PC-3 (cell line): ENCODE data around the gene PLEKHG3. TPM values are rescaled to one million over a fixed set of nuclear protein-coding genes. Genes with fewer than 3 reads are reported as not detected.

Source experiments
- ATAC-seq: fragments of 200-7000 bp; cut with Tn5 transposase; 2 replicates; pipeline ENCODE4 v1.9.1; 2020; ENCODE audit warnings: mild to moderate bottlenecking, moderate library complexity
- BruUV-seq: library from RNA; stranded (reverse); fragments of 400-500 nt; replicated peaks from 2 replicates; lab custom pipeline; 2021; lab: Mats Ljungman, UMichigan
- CTCF ChIA-PET: fragments of 300-600 bp; sonication (Branson Sonifier 250); formaldehyde crosslinking; loops from one replicate; lab custom pipeline; 2022; ENCODE audit warnings: antibody characterized with exemption; lab: Charles Lee
- POLR2A ChIA-PET: fragments of 300-600 bp; sonication (Branson Sonifier 250); formaldehyde crosslinking; loops from one replicate; lab custom pipeline; 2022; ENCODE audit warnings: antibody characterized with exemption; ENCODE audit not compliant: unreplicated experiment; lab: Charles Lee
- DNase-seq: peaks from one replicate; pipeline ENCODE4 v3.0.0-alpha.2; 2015
- H2AFZ ChIP-seq: fragments of 300-600 bp; sonication (generic); 2 replicates; pipeline ENCODE4 v1.6.0; 2016; ENCODE audit warnings: antibody characterized with exemption, low read length
- H3F3A ChIP-seq: fragments of 300-600 bp; sonication (generic); one replicate; pipeline ENCODE4 v1.6.0; 2017; ENCODE audit warnings: antibody characterized with exemption, low read length, control low read depth, mild to moderate bottlenecking; ENCODE audit not compliant: unreplicated experiment
- H3K27ac ChIP-seq: fragments of 300-600 bp; sonication (generic); 2 replicates; pipeline ENCODE4 v1.5.1; 2016; ENCODE audit warnings: mild to moderate bottlenecking, low read length
- H3K27me3 ChIP-seq: fragments of 300-600 bp; sonication (generic); 2 replicates; pipeline ENCODE4 v1.6.1; 2016; ENCODE audit warnings: low read length, mixed read lengths
- H3K36me3 ChIP-seq: fragments of 300-600 bp; sonication (generic); 2 replicates; pipeline ENCODE4 v1.6.1; 2016; ENCODE audit warnings: low read depth, mixed run types, low read length, mixed read lengths
- H3K4me1 ChIP-seq: fragments of 300-600 bp; sonication (generic); 2 replicates; pipeline ENCODE4 v1.5.1; 2016; ENCODE audit warnings: low read length; ENCODE audit not compliant: insufficient read depth
- H3K4me2 ChIP-seq: fragments of 300-600 bp; sonication (generic); 2 replicates; pipeline ENCODE4 v1.6.0; 2016; ENCODE audit warnings: low read length
- H3K4me3 ChIP-seq: fragments of 300-600 bp; sonication (generic); 2 replicates; pipeline ENCODE4 v1.5.1; 2016; ENCODE audit warnings: mild to moderate bottlenecking, low read length, mixed read lengths
- H3K79me2 ChIP-seq: fragments of 300-600 bp; sonication (generic); 2 replicates; pipeline ENCODE4 v1.6.1; 2017; ENCODE audit warnings: low read length, mixed read lengths
- H3K9ac ChIP-seq: fragments of 300-600 bp; sonication (generic); 2 replicates; pipeline ENCODE4 v1.6.0; 2016; ENCODE audit warnings: mild to moderate bottlenecking, low read length
- H3K9me2 ChIP-seq: fragments of 300-600 bp; sonication (generic); replicated peaks from 2 replicates; pipeline ENCODE4 v1.6.1; 2016; ENCODE audit warnings: mixed run types, low read length, mixed read lengths
- H3K9me3 ChIP-seq: fragments of 300-600 bp; sonication (generic); 2 replicates; pipeline ENCODE4 v1.6.1; 2016; ENCODE audit warnings: low read length, mixed read lengths
- H4K20me1 ChIP-seq: fragments of 300-600 bp; sonication (generic); 2 replicates; pipeline ENCODE4 v1.6.1; 2016; ENCODE audit warnings: low read length, mixed read lengths
- EZH2 ChIP-seq: fragments of 300-600 bp; sonication (generic); IDR thresholded peaks from one replicate; pipeline ENCODE4 v1.6.1; 2017; ENCODE audit warnings: antibody characterized with exemption, mild to moderate bottlenecking, low read length; ENCODE audit not compliant: unreplicated experiment
- EZH2phosphoT487 ChIP-seq: fragments of 300-600 bp; sonication (generic); IDR thresholded peaks from 2 replicates; pipeline ENCODE4 v1.6.1; 2018; ENCODE audit warnings: mild to moderate bottlenecking, antibody characterized with exemption, low read length, borderline replicate concordance
- intact Hi-C: fragments of 100-400 bp; cut with micrococcal nuclease; formaldehyde crosslinking; loops from 2 replicates; pipeline ENCODE4 v1.9.0; 2023
- total RNA-seq: library from RNA; depleted of rRNA; stranded (reverse); fragments of >200 nt; gene quantifications from 2 replicates; pipeline ENCODE4 v1.2.3, GENCODE V29; 2014
- TF ChIP-seq, protein P1 (sequence below): fragments of 300-600 bp; sonication (generic); conservative IDR thresholded peaks from 2 replicates; pipeline ENCODE4 v1.5.1; 2017; ENCODE audit warnings: antibody characterized with exemption, low read depth, mild to moderate bottlenecking, low read length

The PLEKHG3 gene
- total RNA-seq, 1 experiment from 2014 or later = 49.6 TPM

DNA sequence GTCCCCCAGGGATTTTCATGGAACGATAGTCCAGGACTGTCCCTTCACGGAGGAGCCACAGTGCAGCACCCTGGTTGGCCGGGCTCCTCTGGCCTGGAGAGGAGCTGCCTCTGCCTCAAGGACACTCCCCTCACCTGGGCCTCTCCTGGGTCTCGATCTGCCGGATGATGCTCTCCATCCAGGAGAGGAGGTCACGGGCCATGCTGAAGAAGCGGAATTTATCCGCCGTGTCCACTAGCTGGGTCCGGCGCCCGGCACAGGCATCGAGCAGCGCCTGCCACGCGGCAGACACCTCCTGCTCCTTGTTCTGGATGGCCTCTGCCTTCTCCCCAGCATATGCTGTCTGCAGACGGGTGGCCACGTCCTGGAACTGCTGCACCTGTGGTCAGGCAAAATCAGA is 66.5 kb downstream of the PLEKHG3 start:
- POLR2A ChIA-PET = no interaction called here

DNA sequence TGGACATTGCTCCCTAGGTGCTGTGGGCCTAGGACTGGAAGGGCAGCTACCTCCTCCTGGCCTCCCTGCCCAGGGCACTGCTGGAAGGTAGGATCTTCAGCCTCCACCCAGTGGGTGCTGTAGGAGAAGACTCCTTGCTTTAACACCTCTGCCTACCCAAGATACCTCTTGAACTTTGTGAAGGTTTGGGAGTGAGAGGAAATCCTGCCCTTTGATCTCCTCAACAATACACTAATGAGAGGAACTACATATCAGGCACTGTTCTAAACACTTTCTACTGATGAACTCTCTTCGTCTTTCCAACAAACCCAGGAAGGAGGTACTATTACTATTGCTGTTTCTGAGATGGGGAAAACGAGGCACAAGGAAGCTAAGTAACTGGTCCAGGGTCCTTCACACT is 66.9 kb downstream of the PLEKHG3 start:
- H3F3A ChIP-seq = no peaks in the 10 kb centered on the region
- intact Hi-C loops = no loop called here
- H3K9me2 ChIP-seq = no peaks in the 10 kb centered on the region
- peaks cover 10% of the 10 kb centered on the region for H3K4me1 ChIP-seq
- no peak overlapping the region for H2AFZ ChIP-seq
- H3K4me2 ChIP-seq = no peak overlapping the region
- ATAC-seq (no peak), DNase-seq (no peak)
- CTCF ChIA-PET = interaction anchor here (0.6 to 1.5 kb wide), 3 partner anchors 23 to 120 kb away, joined by 3 to 7 read pairs (median 4); no protein-coding TSS in a partner anchor
- no peak overlapping the region for H3K4me3 ChIP-seq
- no peak overlapping the region for H3K9ac ChIP-seq
- no TSS peak for BruUV-seq
- POLR2A ChIA-PET = interaction anchor here (0.7 kb wide), 1 partner anchor 92 kb away, joined by 3 read pairs; no protein-coding TSS in a partner anchor
- TF ChIP-seq, protein P1, sequence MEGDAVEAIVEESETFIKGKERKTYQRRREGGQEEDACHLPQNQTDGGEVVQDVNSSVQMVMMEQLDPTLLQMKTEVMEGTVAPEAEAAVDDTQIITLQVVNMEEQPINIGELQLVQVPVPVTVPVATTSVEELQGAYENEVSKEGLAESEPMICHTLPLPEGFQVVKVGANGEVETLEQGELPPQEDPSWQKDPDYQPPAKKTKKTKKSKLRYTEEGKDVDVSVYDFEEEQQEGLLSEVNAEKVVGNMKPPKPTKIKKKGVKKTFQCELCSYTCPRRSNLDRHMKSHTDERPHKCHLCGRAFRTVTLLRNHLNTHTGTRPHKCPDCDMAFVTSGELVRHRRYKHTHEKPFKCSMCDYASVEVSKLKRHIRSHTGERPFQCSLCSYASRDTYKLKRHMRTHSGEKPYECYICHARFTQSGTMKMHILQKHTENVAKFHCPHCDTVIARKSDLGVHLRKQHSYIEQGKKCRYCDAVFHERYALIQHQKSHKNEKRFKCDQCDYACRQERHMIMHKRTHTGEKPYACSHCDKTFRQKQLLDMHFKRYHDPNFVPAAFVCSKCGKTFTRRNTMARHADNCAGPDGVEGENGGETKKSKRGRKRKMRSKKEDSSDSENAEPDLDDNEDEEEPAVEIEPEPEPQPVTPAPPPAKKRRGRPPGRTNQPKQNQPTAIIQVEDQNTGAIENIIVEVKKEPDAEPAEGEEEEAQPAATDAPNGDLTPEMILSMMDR = no peak
- TF ChIP-seq EZH2 = no peak
- TF ChIP-seq EZH2phosphoT487 = no peak
- H4K20me1 ChIP-seq = no peaks in the 10 kb centered on the region
- no peaks in the 10 kb centered on the region for H3K36me3 ChIP-seq
- H3K79me2 ChIP-seq = no peaks in the 10 kb centered on the region
- H3K9me3 ChIP-seq = no peaks in the 10 kb centered on the region
- H3K27ac ChIP-seq = no peak overlapping the region
- no peaks in the 10 kb centered on the region for H3K27me3 ChIP-seq

More for the DNA sequence above, 66.5 kb downstream of the PLEKHG3 start:
- no peak overlapping the region for H3K9ac ChIP-seq
- H3F3A ChIP-seq = no peaks in the 10 kb centered on the region
- no peak overlapping the region for H2AFZ ChIP-seq
- no peaks in the 10 kb centered on the region for H3K27me3 ChIP-seq
- intact Hi-C loops = no loop called here
- H3K27ac ChIP-seq = no peak overlapping the region
- no peak for DNase-seq
- no TSS peak for BruUV-seq
- no peaks in the 10 kb centered on the region for H3K36me3 ChIP-seq
- no peak for ATAC-seq
- TF ChIP-seq EZH2 (no peak), EZH2phosphoT487 (no peak)
- TF ChIP-seq, protein P1 = no peak
- no peak overlapping the region for H3K4me2 ChIP-seq
- no peaks in the 10 kb centered on the region for H4K20me1 ChIP-seq
- H3K9me2 ChIP-seq = no peaks in the 10 kb centered on the region
- H3K4me3 ChIP-seq = no peak overlapping the region
- H3K9me3 ChIP-seq = no peaks in the 10 kb centered on the region
- CTCF ChIA-PET = interaction anchor here (0.5 to 1.3 kb wide), 2 partner anchors 121 to 205 kb away, joined by 4 read pairs; no protein-coding TSS in a partner anchor
- H3K79me2 ChIP-seq = no peaks in the 10 kb centered on the region
- H3K4me1 ChIP-seq = peaks cover 13% of the 10 kb centered on the region

- no TSS peak for BruUV-seq
- DNase-seq (no peak), ATAC-seq (peak; percentile 63)
- H3K36me3 ChIP-seq = no peaks in the 10 kb centered on the region
- H4K20me1 ChIP-seq = no peaks in the 10 kb centered on the region
- H3K9me2 ChIP-seq = no peaks in the 10 kb centered on the region
- no peak overlapping the region for H3K4me2 ChIP-seq
- no peak overlapping the region for H2AFZ ChIP-seq
- ChIA-PET POLR2A (no interaction called here), CTCF (interaction anchor here (0.5 to 1.6 kb wide), 9 partner anchors 10 to 138 kb away, joined by 3 to 10 read pairs (median 5); no protein-coding TSS in a partner anchor)
- no peaks in the 10 kb centered on the region for H3K9me3 ChIP-seq
- H3K27me3 ChIP-seq = no peaks in the 10 kb centered on the region
- H3K79me2 ChIP-seq = no peaks in the 10 kb centered on the region
- no peaks in the 10 kb centered on the region for H3F3A ChIP-seq
- TF ChIP-seq, protein P1 = peak; percentile 45
- no peak for TF ChIP-seq EZH2
- intact Hi-C loops = no loop called here
- H3K9ac ChIP-seq = no peak overlapping the region
- no peak overlapping the region for H3K27ac ChIP-seq
- H3K4me3 ChIP-seq = no peak overlapping the region
- H3K4me1 ChIP-seq = no peaks in the 10 kb centered on the region
Measured at GRCh38 chr14:64772397-64772950, 68.2 kb downstream of the PLEKHG3 start.
